SK-N-SH (cell line): ENCODE measurements around the gene OPCML. TPM values are rescaled to one million over a fixed set of nuclear protein-coding genes. Genes with fewer than 3 reads are reported as not detected.

Experiments used
- CTCF ChIA-PET: fragments of 300-600, 350-600 bp; formaldehyde crosslinking; extraction: SDS; loops from one replicate; lab custom pipeline; 2021; lab: Yijun Ruan, JAX
- POLR2A ChIA-PET: fragments of 350-600 bp; sonication (Branson Sonifier 250); formaldehyde crosslinking; extraction: SDS; loops from one replicate; lab custom pipeline; 2020; ENCODE audit warnings: antibody characterized with exemption, inconsistent platforms; lab: Yijun Ruan, JAX
- DNase-seq: peaks from one replicate; pipeline ENCODE4 v3.0.0; 2012
- H2AFZ ChIP-seq: fragments of 200-600 bp; sonication (generic); 2 replicates; pipeline ENCODE4 v1.8.1; 2016; ENCODE audit warnings: antibody characterized with exemption, mild to moderate bottlenecking, low read depth
- H3F3A ChIP-seq: fragments of 200-600 bp; sonication (generic); replicated peaks from 2 replicates; pipeline ENCODE3; 2016; ENCODE audit warnings: antibody characterized with exemption, mild to moderate bottlenecking; ENCODE audit not compliant: insufficient read depth
- H3K27ac ChIP-seq, 2 experiments: fragments of 200-500 bp in 1 of 2; fragments of 200-600 bp in 1 of 2; sonication (Bioruptor generic) in 1 of 2; sonication (generic), shearing (Covaris generic) in 1 of 2; 2 replicates each; pipeline versions ENCODE4 v1.5.1 to v1.6.1; 2014 to 2016; ENCODE audit warnings: low read depth in 2 of 2, inconsistent platforms in 1 of 2, low read length in 1 of 2, mild to moderate bottlenecking in 1 of 2, mixed read lengths in 1 of 2
- H3K27me3 ChIP-seq: fragments of 200-600 bp; sonication (generic), shearing (Covaris generic); 2 replicates; pipeline ENCODE4 v1.6.1; 2016; ENCODE audit warnings: mixed run types; ENCODE audit not compliant: insufficient read depth
- H3K36me3 ChIP-seq, 2 experiments: fragments of 200-500 bp in 1 of 2; fragments of 200-600 bp in 1 of 2; sonication (Bioruptor generic) in 1 of 2; sonication (generic) in 1 of 2; replicated peaks in 1 of 2; 2 replicates each; pipeline versions ENCODE3 to v1.5.1; 2014 to 2016; ENCODE audit warnings: low read length in 1 of 2, mild to moderate bottlenecking in 1 of 2; ENCODE audit not compliant: insufficient read depth in 2 of 2, control insufficient read depth in 1 of 2
- H3K4me1 ChIP-seq, 2 experiments: fragments of 200-500 bp in 1 of 2; fragments of 200-600 bp in 1 of 2; sonication (Bioruptor generic) in 1 of 2; sonication (generic), shearing (Covaris generic) in 1 of 2; 2 replicates each; pipeline versions ENCODE4 v1.5.1 to v1.6.1; 2014 to 2016; ENCODE audit warnings: low read depth in 1 of 2, low read length in 1 of 2, mixed run types in 1 of 2; ENCODE audit not compliant: insufficient read depth in 2 of 2, control insufficient read depth in 1 of 2
- H3K4me2 ChIP-seq: fragments of 200-600 bp; sonication (generic), shearing (Covaris generic); 2 replicates; pipeline ENCODE4 v1.6.1; 2017; ENCODE audit warnings: mixed run types
- H3K4me3 ChIP-seq, 2 experiments: fragments of 200-500 bp in 1 of 2; fragments of 200-600 bp in 1 of 2; sonication (Bioruptor generic) in 1 of 2; sonication (generic), shearing (Covaris generic) in 1 of 2; 2 replicates each; pipeline versions ENCODE4 v1.5.1 to v1.8.1; 2014 to 2016; ENCODE audit warnings: low read depth in 2 of 2, inconsistent platforms in 1 of 2, low read length in 1 of 2, mild to moderate bottlenecking in 1 of 2, mixed read lengths in 1 of 2, moderate library complexity in 1 of 2
- H3K79me2 ChIP-seq: fragments of 200-600 bp; sonication (generic); 2 replicates; pipeline ENCODE4 v1.8.1; 2017; ENCODE audit warnings: mild to moderate bottlenecking; ENCODE audit not compliant: insufficient read depth
- H3K9ac ChIP-seq: fragments of 200-600 bp; sonication (generic); 2 replicates; pipeline ENCODE4 v1.6.1; 2017; ENCODE audit warnings: mixed run types
- H3K9me2 ChIP-seq: fragments of 200-600 bp; sonication (generic); 2 replicates; pipeline ENCODE4 v1.6.1; 2017; ENCODE audit warnings: mixed run types
- H3K9me3 ChIP-seq: fragments of 200-600 bp; sonication (generic); 2 replicates; pipeline ENCODE4 v1.6.1; 2017; ENCODE audit warnings: mixed run types, mild to moderate bottlenecking, moderate library complexity
- H4K20me1 ChIP-seq: fragments of 200-600 bp; sonication (generic); 2 replicates; pipeline ENCODE4 v1.6.1; 2017; ENCODE audit warnings: mild to moderate bottlenecking, mixed run types; ENCODE audit not compliant: insufficient read depth
- CHD2 ChIP-seq: fragments of 150-350 bp; IDR thresholded peaks from 2 replicates; pipeline ENCODE4 v1.6.1; 2018; ENCODE audit warnings: low read length; ENCODE audit not compliant: partially characterized antibody
- ELF1 ChIP-seq: IDR thresholded peaks from 2 replicates; pipeline ENCODE4 v1.4.0; 2012
- FOSL2 ChIP-seq: IDR thresholded peaks from 2 replicates; pipeline ENCODE4 v1.4.0; 2012; ENCODE audit warnings: low read depth, mild to moderate bottlenecking, moderate library complexity, borderline replicate concordance
- FOXJ3 ChIP-seq: sonication (generic); formaldehyde crosslinking; IDR thresholded peaks from 2 replicates; pipeline ENCODE4 v1.5.1; 2020; ENCODE audit warnings: mild to moderate bottlenecking, missing genetic modification reagents
- FOXM1 ChIP-seq: IDR thresholded peaks from 2 replicates; pipeline ENCODE4 v1.4.0; 2012; ENCODE audit warnings: low read depth, mild to moderate bottlenecking
- GATA2 ChIP-seq: sonication (generic); formaldehyde crosslinking; IDR thresholded peaks from 2 replicates; pipeline ENCODE4 v1.5.0; 2020; ENCODE audit warnings: mild to moderate bottlenecking, missing genetic modification reagents
- JUND ChIP-seq: IDR thresholded peaks from 2 replicates; pipeline ENCODE4 v1.4.0; 2012
- MAX ChIP-seq: IDR thresholded peaks from 2 replicates; pipeline ENCODE4 v1.4.0; 2012; ENCODE audit warnings: low read depth
- NRF1 ChIP-seq: IDR thresholded peaks from 2 replicates; pipeline ENCODE4 v1.6.1; 2012; ENCODE audit warnings: low read depth, mild to moderate bottlenecking, low read length
- REST ChIP-seq: IDR thresholded peaks from 2 replicates; pipeline ENCODE4 v1.6.1; 2012; ENCODE audit warnings: mild to moderate bottlenecking, low read depth, low read length, moderate library complexity
- RXRA ChIP-seq: IDR thresholded peaks from 2 replicates; pipeline ENCODE4 v1.4.0; 2012; ENCODE audit warnings: low read depth, mild to moderate bottlenecking, borderline replicate concordance
- TAF1 ChIP-seq: IDR thresholded peaks from 2 replicates; pipeline ENCODE4 v1.6.1; 2012; ENCODE audit warnings: low read depth, mild to moderate bottlenecking, low read length, moderate library complexity, borderline replicate concordance
- USF2 ChIP-seq: fragments of 150-350 bp; IDR thresholded peaks from 2 replicates; pipeline ENCODE4 v1.6.1; 2017; ENCODE audit warnings: antibody characterized with exemption, low read length, low read depth, borderline replicate concordance
- WGBS: methylation state at CpG from one replicate; pipeline ENCODE4 v1.1.6; 2017; ENCODE audit warnings: low lambda C conversion rate; 5-methylcytosine and 5-hydroxymethylcytosine counted together
- polyA plus RNA-seq, 3 experiments: library from polyadenylated mRNA; depleted of rRNA; stranded (reverse); fragments of >200 nt; gene quantifications; 2 replicates each; pipeline ENCODE4 v1.2.3, GENCODE V29; 2012

Gene OPCML
- polyA plus RNA-seq, 1 of the 3 experiments (the other 2 are of a cell fraction): not detected

DNA sequence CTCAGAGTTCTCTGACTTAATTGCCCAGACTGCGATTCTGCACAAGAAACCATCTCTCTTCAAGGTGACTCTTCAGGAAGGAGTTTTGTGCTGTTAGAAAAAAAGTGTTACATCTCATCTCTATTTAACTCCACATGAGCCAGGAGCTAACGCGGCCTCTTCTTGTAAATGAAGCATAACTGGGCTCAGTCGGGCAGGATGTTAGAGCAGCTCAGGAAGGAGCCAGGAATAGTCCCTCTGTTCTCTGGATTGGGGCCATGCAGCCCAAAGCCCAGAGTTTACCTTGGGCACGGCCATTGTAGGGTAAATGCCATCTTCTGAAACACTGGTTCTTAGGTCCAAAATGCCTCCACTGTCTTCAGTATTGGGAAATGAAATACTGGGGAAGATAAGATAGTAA is 760.6 kb downstream of the OPCML start:
- no peaks in the 10 kb centered on the region for H4K20me1 ChIP-seq
- no peak overlapping the region for H3K27ac ChIP-seq
- no peaks in the 10 kb centered on the region for H3K36me3 ChIP-seq
- no peaks in the 10 kb centered on the region for H3K79me2 ChIP-seq
- H3K4me3 ChIP-seq: no peak overlapping the region
- no peaks in the 10 kb centered on the region for H3K27me3 ChIP-seq
- TF ChIP-seq NRF1 (no peak), FOXJ3 (CRISPR knock-in tag) (no peak), MAX (no peak), GATA2 (CRISPR knock-in tag) (no peak), FOXM1 (no peak), CHD2 (no peak), REST (no peak), RXRA (no peak)
- H3K4me1 ChIP-seq: no peaks in the 10 kb centered on the region; a peak in 2 of 4 replicates
- no peak overlapping the region for H3K4me2 ChIP-seq
- ChIA-PET CTCF (interaction anchor here (1.1 kb wide), 1 partner anchor 10 kb away, joined by 3 read pairs; no protein-coding TSS in a partner anchor), POLR2A (no interaction called here)
- H3F3A ChIP-seq: no peaks in the 10 kb centered on the region
- H2AFZ ChIP-seq: no peak overlapping the region
- WGBS: 56% methylated on average over 5 of the region's 5 CpGs
- H3K9me2 ChIP-seq: no peaks in the 10 kb centered on the region
- no peaks in the 10 kb centered on the region for H3K9me3 ChIP-seq
- no peak overlapping the region for H3K9ac ChIP-seq
- DNase-seq: no peak

- CTCF ChIA-PET: interaction anchor here (0.7 to 1.1 kb wide), 2 partner anchors 11 to 173 kb away, joined by 3 read pairs; no protein-coding TSS in a partner anchor
- H3K9ac ChIP-seq: no peak overlapping the region
- DNase-seq: peak; percentile 56
- no peaks in the 10 kb centered on the region for H3K27me3 ChIP-seq
- H3K4me2 ChIP-seq: no peak overlapping the region
- TF ChIP-seq TAF1 (no peak), FOSL2 (no peak), CHD2 (peak; percentile 1), USF2 (no peak), ELF1 (no peak), JUND (no peak)
- 8% methylated on average over 7 of the region's 7 CpGs for WGBS
- no peaks in the 10 kb centered on the region for H3K36me3 ChIP-seq
- no peaks in the 10 kb centered on the region for H3F3A ChIP-seq
- H3K79me2 ChIP-seq: no peaks in the 10 kb centered on the region
- H3K27ac ChIP-seq: peak overlapping the region in 1 of 2 experiments; percentile 58; a peak in 1 of 4 replicates
- no peak overlapping the region for H2AFZ ChIP-seq
- H4K20me1 ChIP-seq: no peaks in the 10 kb centered on the region
- no peaks in the 10 kb centered on the region for H3K9me3 ChIP-seq
- H3K9me2 ChIP-seq: no peaks in the 10 kb centered on the region
- POLR2A ChIA-PET: no interaction called here
- H3K4me3 ChIP-seq: no peak overlapping the region
- no peaks in the 10 kb centered on the region; a peak in 2 of 4 replicates for H3K4me1 ChIP-seq
Observed at GRCh38 chr11:132770829-132771530, 761.3 kb downstream of the OPCML start.
